Measurements from ENCODE around the gene TMEM132A. TPM values are rescaled to one million over a fixed set of nuclear protein-coding genes. Genes with fewer than 3 reads are reported as not detected.
A peak's percentile ranks its signal among the peaks of the same experiment; 100 is the strongest.

The TMEM132A gene
- total and polyA plus RNA-seq, 4 experiments from 2014 or later = 0.78 to 0.93 TPM; not detected in 2

- Histone ChIP-seq H3K4me3 (ENCODE audit: low read length in 2 of 2) (no peak overlapping the region), H3K27ac (ENCODE audit: low read depth, low read length) (no peak overlapping the region), H3K27me3 (ENCODE audit: insufficient read depth, low read length) (peaks cover 9% of the 10 kb centered on the region), H3K9me3 (ENCODE audit: control insufficient read depth in 1 of 2, low read length in 2 of 2) (no peaks in the 10 kb centered on the region), H3K36me3 (ENCODE audit: insufficient read depth, low read length) (no peaks in the 10 kb centered on the region), H3K4me1 (ENCODE audit: insufficient read depth, low read length) (peaks cover 9% of the 10 kb centered on the region)
- Mint-ChIP-seq H3K27ac (no peak overlapping the region), H3K9me3 (peaks cover 0 to 2% (median 0%) of the 10 kb centered on the region in 8 donors), H3K36me3 (no peaks in the 10 kb centered on the region), H3K4me3 (peak overlapping the region in 7 of 8 donors; percentile 39 to 64 (median 45)), H3K27me3 (peaks cover 5 to 13% of the 10 kb centered on the region in 2 donors), H3K4me1 (peaks cover 6 to 20% (median 11%) of the 10 kb centered on the region in 4 donors)
- ChIA-PET POLR2A (ENCODE audit: partially characterized antibody) (interaction anchor here (0.8 kb wide), 1 partner anchor 44 kb away, joined by 3 read pairs; the partner anchor contains the start of gene PRPF19), CTCF (ENCODE audit: partially characterized antibody) (no interaction called here)
- intact Hi-C loops (cut with micrococcal nuclease) = no loop called here
- no peak for DNase-seq
Measured at GRCh38 chr11:60950024-60950423, 25.8 kb downstream of the TMEM132A start.

- Histone ChIP-seq H3K27ac (ENCODE audit: low read depth, low read length) (no peak overlapping the region), H3K27me3 (ENCODE audit: insufficient read depth, low read length) (peaks cover 9% of the 10 kb centered on the region), H3K36me3 (ENCODE audit: insufficient read depth, low read length) (no peaks in the 10 kb centered on the region), H3K4me3 (ENCODE audit: low read length in 2 of 2) (no peak overlapping the region), H3K9me3 (ENCODE audit: control insufficient read depth in 1 of 2, low read length in 2 of 2) (no peaks in the 10 kb centered on the region), H3K4me1 (ENCODE audit: insufficient read depth, low read length) (peaks cover 9% of the 10 kb centered on the region)
- CTCF ChIA-PET (ENCODE audit: partially characterized antibody) = no interaction called here
- Mint-ChIP-seq H3K27ac (no peak overlapping the region), H3K36me3 (no peaks in the 10 kb centered on the region), H3K4me3 (peak overlapping the region in 2 of 8 donors; percentile 64 to 88), H3K9me3 (peaks cover 0 to 2% (median 0%) of the 10 kb centered on the region in 8 donors), H3K4me1 (peaks cover 6 to 20% (median 11%) of the 10 kb centered on the region in 4 donors), H3K27me3 (peaks cover 5 to 13% of the 10 kb centered on the region in 2 donors)
- POLR2A ChIA-PET (ENCODE audit: partially characterized antibody) = interaction anchor here (0.6 kb wide), 2 partner anchors 183 to 383 kb away, joined by 3 to 4 read pairs; no protein-coding TSS in a partner anchor
- intact Hi-C loops (cut with micrococcal nuclease) = no loop called here
- peak in 4 of 5 donors; percentile 18 to 40 (median 31) for DNase-seq
Measured at GRCh38 chr11:60950933-60951605, 26.8 kb downstream of the TMEM132A start.

- H3K27ac ChIP-seq (ENCODE audit: low read depth, low read length) = no peak overlapping the region
- no peak for DNase-seq
- H3K36me3 ChIP-seq (ENCODE audit: insufficient read depth, low read length) = no peaks in the 10 kb centered on the region
- peaks cover 9% of the 10 kb centered on the region for H3K4me1 ChIP-seq (ENCODE audit: insufficient read depth, low read length)
- Mint-ChIP-seq H3K27me3 (peaks cover 5 to 13% of the 10 kb centered on the region in 2 donors), H3K27ac (peak overlapping the region in 2 of 7 donors; percentile 36 to 55), H3K9me3 (no peaks in the 10 kb centered on the region), H3K4me1 (peaks cover 6 to 20% (median 11%) of the 10 kb centered on the region in 4 donors), H3K4me3 (peak overlapping the region in 5 of 8 donors; percentile 36 to 88 (median 79)), H3K36me3 (no peaks in the 10 kb centered on the region)
- ChIA-PET CTCF (ENCODE audit: partially characterized antibody) (no interaction called here), POLR2A (ENCODE audit: partially characterized antibody) (no interaction called here)
- no peak overlapping the region for H3K4me3 ChIP-seq (ENCODE audit: low read length in 2 of 2)
- no peaks in the 10 kb centered on the region for H3K9me3 ChIP-seq (ENCODE audit: control insufficient read depth in 1 of 2, low read length in 2 of 2)
- peaks cover 9% of the 10 kb centered on the region for H3K27me3 ChIP-seq (ENCODE audit: insufficient read depth, low read length)
- intact Hi-C loops (cut with micrococcal nuclease) = no loop called here
Measured at GRCh38 chr11:60951606-60951903, 27.3 kb downstream of the TMEM132A start.

GRCh38 chr11:60951904-60952741 is 27.9 kb downstream of the TMEM132A start, which contains the start of gene SLC15A3:
Gene SLC15A3, minus strand, starts transcription at chr11:60952176. Its CDS starts 625 bp downstream, at chr11:60951551.
- no peaks in the 10 kb centered on the region for H3K9me3 Mint-ChIP-seq
- H3K36me3 ChIP-seq (ENCODE audit: insufficient read depth, low read length) = no peaks in the 10 kb centered on the region
- ChIA-PET CTCF (ENCODE audit: partially characterized antibody) (no interaction called here), POLR2A (ENCODE audit: partially characterized antibody) (interaction anchor here (1.0 kb wide), 1 partner anchor 71 kb away, joined by 3 read pairs; no protein-coding TSS in a partner anchor)
- H3K9me3 ChIP-seq (ENCODE audit: control insufficient read depth in 1 of 2, low read length in 2 of 2) = no peaks in the 10 kb centered on the region
- no peaks in the 10 kb centered on the region for H3K36me3 Mint-ChIP-seq
- peaks cover 9% of the 10 kb centered on the region for H3K4me1 ChIP-seq (ENCODE audit: insufficient read depth, low read length)
- peak within 1 kb of the TSS; percentile 72 to 88 (median 79) for H3K4me3 Mint-ChIP-seq
- no peak within 1 kb of the TSS for H3K27ac ChIP-seq (ENCODE audit: low read depth, low read length)
- intact Hi-C loops (cut with micrococcal nuclease) = loop anchor here (2.0 kb wide), 1 partner anchor 37 kb away; the partner anchor contains the start of gene TMEM109
- peak within 1 kb of the TSS; percentile 29 to 85 (median 66) for H3K27ac Mint-ChIP-seq
- H3K27me3 ChIP-seq (ENCODE audit: insufficient read depth, low read length) = peaks cover 9% of the 10 kb centered on the region
- peaks cover 5 to 13% of the 10 kb centered on the region in 2 donors for H3K27me3 Mint-ChIP-seq
- peak in 2 of 5 donors; percentile 17 to 53 for DNase-seq
- peaks cover 6 to 20% (median 11%) of the 10 kb centered on the region in 4 donors for H3K4me1 Mint-ChIP-seq
- H3K4me3 ChIP-seq (ENCODE audit: low read length in 2 of 2) = no peak within 1 kb of the TSS

- H3K4me1 ChIP-seq (ENCODE audit: insufficient read depth, low read length) = peaks cover 9% of the 10 kb centered on the region
- H3K27ac ChIP-seq (ENCODE audit: low read depth, low read length) = no peak overlapping the region
- Mint-ChIP-seq H3K27ac (peak overlapping the region in 5 of 7 donors; percentile 53 to 85 (median 66)), H3K9me3 (no peaks in the 10 kb centered on the region), H3K27me3 (peaks cover 5 to 13% of the 10 kb centered on the region in 2 donors), H3K4me1 (peaks cover 6 to 20% (median 11%) of the 10 kb centered on the region in 4 donors), H3K36me3 (no peaks in the 10 kb centered on the region), H3K4me3 (peak overlapping the region in 6 of 8 donors; percentile 28 to 88 (median 57))
- H3K4me3 ChIP-seq (ENCODE audit: low read length in 2 of 2) = no peak overlapping the region
- H3K27me3 ChIP-seq (ENCODE audit: insufficient read depth, low read length) = peaks cover 9% of the 10 kb centered on the region
- no peaks in the 10 kb centered on the region for H3K9me3 ChIP-seq (ENCODE audit: control insufficient read depth in 1 of 2, low read length in 2 of 2)
- no peak for DNase-seq
- H3K36me3 ChIP-seq (ENCODE audit: insufficient read depth, low read length) = no peaks in the 10 kb centered on the region
- ChIA-PET POLR2A (ENCODE audit: partially characterized antibody) (interaction anchor here (1.0 kb wide), 1 partner anchor 71 kb away, joined by 3 read pairs; no protein-coding TSS in a partner anchor), CTCF (ENCODE audit: partially characterized antibody) (interaction anchor here (1.5 kb wide), 1 partner anchor 21 kb away, joined by 4 read pairs; no protein-coding TSS in a partner anchor)
- intact Hi-C loops (cut with micrococcal nuclease) = loop anchor here (2.0 kb wide), 1 partner anchor 38 kb away; the partner anchor contains the start of gene TMEM109
Measured at GRCh38 chr11:60952742-60953170, 28.5 kb downstream of the TMEM132A start.

GRCh38 chr11:60953781-60954180 is 29.5 kb downstream of the TMEM132A start:
- no peak overlapping the region for H3K27ac ChIP-seq (ENCODE audit: low read depth, low read length)

More at GRCh38 chr11:60953781-60954180, 29.5 kb downstream of the TMEM132A start:
- H3K36me3 ChIP-seq (ENCODE audit: insufficient read depth, low read length) = no peaks in the 10 kb centered on the region
- Mint-ChIP-seq H3K27me3 (peaks cover 5 to 9% of the 10 kb centered on the region in 2 donors), H3K36me3 (no peaks in the 10 kb centered on the region), H3K27ac (peak overlapping the region in 1 of 7 donors; percentile 72), H3K4me1 (peaks cover 6 to 20% (median 11%) of the 10 kb centered on the region in 4 donors), H3K9me3 (no peaks in the 10 kb centered on the region), H3K4me3 (no peak overlapping the region)
- ChIA-PET POLR2A (ENCODE audit: partially characterized antibody) (interaction anchor here (0.7 kb wide), 1 partner anchor 18 kb away, joined by 3 read pairs; the partner anchor contains the start of gene CD6), CTCF (ENCODE audit: partially characterized antibody) (interaction anchor here (0.8 to 1.5 kb wide), 3 partner anchors 8 to 22 kb away, joined by 3 to 4 read pairs (median 4); no protein-coding TSS in a partner anchor)
- no peak for DNase-seq
- no peak overlapping the region for H3K4me3 ChIP-seq (ENCODE audit: low read length in 2 of 2)
- intact Hi-C loops (cut with micrococcal nuclease) = loop anchor here (2.0 kb wide), 1 partner anchor 39 kb away; the partner anchor contains the start of gene TMEM109
- H3K27me3 ChIP-seq (ENCODE audit: insufficient read depth, low read length) = peaks cover 9% of the 10 kb centered on the region
- peaks cover 9% of the 10 kb centered on the region for H3K4me1 ChIP-seq (ENCODE audit: insufficient read depth, low read length)
- no peaks in the 10 kb centered on the region for H3K9me3 ChIP-seq (ENCODE audit: control insufficient read depth in 1 of 2, low read length in 2 of 2)
